Measurements from ENCODE around the gene IRF8. TPM values are rescaled to one million over a fixed set of nuclear protein-coding genes. Genes with fewer than 3 reads are reported as not detected.

IRF8 gene
- total and polyA plus RNA-seq, 2 of the 4 experiments (the other 2 are of a cell fraction): not detected

- Histone ChIP-seq H3K4ac (ENCODE audit: low read depth, low read length) (no peak overlapping the region), H3K36me3 (ENCODE audit: control insufficient read depth, insufficient read depth, low read length) (no peaks in the 10 kb centered on the region), H3K79me1 (ENCODE audit: low read depth in 1 of 2, low read length in 2 of 2) (no peaks in the 10 kb centered on the region), H2AFZ (replicated peaks; ENCODE audit: low read length, poor library complexity) (no peak overlapping the region), H3K4me2 (ENCODE audit: low read depth, low read length) (no peak overlapping the region), H2BK120ac (ENCODE audit: low read depth, low read length) (no peak overlapping the region), H2BK15ac (ENCODE audit: low read depth, low read length) (no peak overlapping the region), H3K4me3 (ENCODE audit: insufficient read depth, low read depth, low read length) (no peak overlapping the region), H3K27ac (ENCODE audit: insufficient read depth, low read length) (no peak overlapping the region), H2AK5ac (ENCODE audit: low read depth, low read length) (no peak overlapping the region), H3K9ac (ENCODE audit: low read depth, low read length) (no peak overlapping the region), H3K27me3 (ENCODE audit: control insufficient read depth, insufficient read depth, low read length) (peaks cover 56% of the 10 kb centered on the region), H3K18ac (ENCODE audit: low read depth, low read length) (no peak overlapping the region), H3K9me3 (ENCODE audit: control insufficient read depth, insufficient read depth, low read length) (no peaks in the 10 kb centered on the region; the same call in 1 of the 2 replicates), H4K5ac (ENCODE audit: low read depth, low read length) (no peak overlapping the region), H3K23ac (ENCODE audit: low read depth, low read length) (no peak overlapping the region), H3K14ac (replicated peaks; ENCODE audit: low read depth, low read length) (no peak overlapping the region), H3K56ac (ENCODE audit: extremely low read depth, insufficient read depth, low read length) (no peak overlapping the region), H2BK5ac (ENCODE audit: low read depth, low read length, poor library complexity, severe bottlenecking) (no peak overlapping the region), H2BK20ac (ENCODE audit: low read depth, low read length) (no peak overlapping the region), H4K20me1 (ENCODE audit: insufficient read depth, low read length) (no peaks in the 10 kb centered on the region), H2AK9ac (replicated peaks; ENCODE audit: low read depth, low read length, poor library complexity) (no peak overlapping the region), H4K8ac (ENCODE audit: low read depth in 2 of 2, low read length in 2 of 2) (no peak overlapping the region), H4K91ac (ENCODE audit: insufficient read depth, low read depth, low read length) (no peak overlapping the region), H3K4me1 (ENCODE audit: control insufficient read depth, insufficient read depth, low read length) (no peaks in the 10 kb centered on the region), H3K9me1 (ENCODE audit: insufficient read depth, low read length) (no peaks in the 10 kb centered on the region; the same call in 1 of the 2 replicates)
- CTCF ChIA-PET: interaction anchor here (0.5 kb wide), 1 partner anchor 207 kb away, joined by 3 read pairs; no protein-coding TSS in a partner anchor
- BruUV-seq (replicated peaks): no TSS peak
- ATAC-seq (ENCODE audit: low read depth) (no peak), DNase-seq (no peak)
- TF ChIP-seq POLR2A (IDR thresholded peaks at IDR 0.05; ENCODE audit: low read depth, low read length) (no peak), SMC3 (IDR thresholded peaks at IDR 0.05; ENCODE audit: low read depth, low read length) (no peak), NFE2L2 (IDR thresholded peaks at IDR 0.05; ENCODE audit: low read depth, low read length) (no peak), FOS (IDR thresholded peaks at IDR 0.05; ENCODE audit: low read depth, low read length) (no peak), MAZ (IDR thresholded peaks at IDR 0.05; ENCODE audit: borderline replicate concordance, low read depth, low read length) (no peak), CHD1 (IDR thresholded peaks at IDR 0.05; ENCODE audit: low read depth, low read length) (no peak), MAFK (IDR thresholded peaks at IDR 0.05; ENCODE audit: low read depth, low read length) (no peak), RCOR1 (IDR thresholded peaks at IDR 0.05; ENCODE audit: insufficient replicate concordance, low read length) (no peak), RFX5 (IDR thresholded peaks at IDR 0.05; ENCODE audit: low read depth, low read length) (no peak), MXI1 (IDR thresholded peaks at IDR 0.05; ENCODE audit: borderline replicate concordance, low read depth, low read length) (no peak), RAD21 (IDR thresholded peaks at IDR 0.05; ENCODE audit: low read length) (no peak), ELK1 (IDR thresholded peaks at IDR 0.05; ENCODE audit: borderline replicate concordance, low read depth, low read length) (no peak), USF2 (IDR thresholded peaks at IDR 0.05; ENCODE audit: low read depth, low read length) (no peak), CEBPB (IDR thresholded peaks at IDR 0.05; ENCODE audit: low read depth, low read length) (no peak), BHLHE40 (IDR thresholded peaks at IDR 0.05; ENCODE audit: low read depth, low read length) (no peak)
- in situ Hi-C loops (cut with MboI; ENCODE audit: low sequenced_read_pairs) (no loop called here), intact Hi-C loops (cut with micrococcal nuclease) (no loop called here), dilution Hi-C loops (cut with HindIII; ENCODE audit: low sequenced_read_pairs, unreplicated experiment) (no loop called here)
- POLR2A ChIA-PET (ENCODE audit: unreplicated experiment): no interaction called here
- 20% methylated on average over 1 of the region's 4 CpGs; no CpG with 5 or more reads in 1 of the 2 experiments for WGBS, 2 experiments (ENCODE audit: extremely low coverage in 2 of 2, insufficient read length in 1 of 2)
Observed at GRCh38 chr16:85882181-85882810, 16.7 kb upstream of the IRF8 start.
